ENCODE data around the gene EP300. TPM values are rescaled to one million over a fixed set of nuclear protein-coding genes. Genes with fewer than 3 reads are reported as not detected.

The EP300 gene
- total RNA-seq, 1 donor from 2014 or later, result 57.9 TPM

GRCh38 chr22:41198027-41198580, 105.7 kb downstream of the EP300 start:
- no peaks in the 10 kb centered on the region for H3K36me3 ChIP-seq (ENCODE audit: control insufficient read depth in 3 of 3, insufficient read depth in 3 of 3, low read length in 3 of 3)
- H3K4me1 ChIP-seq (ENCODE audit: control insufficient read depth in 3 of 3, insufficient read depth in 3 of 3, low read length in 3 of 3), result peaks cover 14 to 16% (median 14%) of the 10 kb centered on the region in 3 donors
- no peaks in the 10 kb centered on the region for H3K9me3 ChIP-seq (ENCODE audit: control insufficient read depth in 3 of 3, low read length in 3 of 3)
- H3K27me3 ChIP-seq (ENCODE audit: control insufficient read depth in 3 of 3, insufficient read depth in 3 of 3, low read length in 3 of 3), result peaks cover 0 to 2% (median 0%) of the 10 kb centered on the region in 3 donors
- peak overlapping the region in 2 of 3 donors; percentile 59 to 72 for H3K9ac ChIP-seq (ENCODE audit: low read depth in 1 of 3, low read length in 3 of 3)
- no peak overlapping the region for H3K27ac ChIP-seq (ENCODE audit: low read depth, low read length)
- H3K4me3 ChIP-seq (ENCODE audit: low read length in 3 of 3), result peak overlapping the region; percentile 83 to 96 (median 94)

GRCh38 chr22:41201141-41201540, 108.7 kb downstream of the EP300 start:
- Histone ChIP-seq H3K4me1 (ENCODE audit: control insufficient read depth in 3 of 3, insufficient read depth in 3 of 3, low read length in 3 of 3) (peaks cover 20 to 25% (median 22%) of the 10 kb centered on the region in 3 donors), H3K9ac (ENCODE audit: low read depth in 1 of 3, low read length in 3 of 3) (no peak overlapping the region), H3K27me3 (ENCODE audit: control insufficient read depth in 3 of 3, insufficient read depth in 3 of 3, low read length in 3 of 3) (peaks cover 0 to 2% (median 0%) of the 10 kb centered on the region in 3 donors), H3K36me3 (ENCODE audit: control insufficient read depth in 3 of 3, insufficient read depth in 3 of 3, low read length in 3 of 3) (no peaks in the 10 kb centered on the region), H3K9me3 (ENCODE audit: control insufficient read depth in 3 of 3, low read length in 3 of 3) (no peaks in the 10 kb centered on the region), H3K27ac (ENCODE audit: low read depth, low read length) (no peak overlapping the region), H3K4me3 (ENCODE audit: low read length in 3 of 3) (no peak overlapping the region)

- H3K4me3 ChIP-seq (ENCODE audit: low read length in 3 of 3), result no peak overlapping the region
- no peaks in the 10 kb centered on the region for H3K9me3 ChIP-seq (ENCODE audit: control insufficient read depth in 3 of 3, low read length in 3 of 3)
- peaks cover 0 to 2% (median 0%) of the 10 kb centered on the region in 3 donors for H3K27me3 ChIP-seq (ENCODE audit: control insufficient read depth in 3 of 3, insufficient read depth in 3 of 3, low read length in 3 of 3)
- no peak overlapping the region for H3K9ac ChIP-seq (ENCODE audit: low read depth in 1 of 3, low read length in 3 of 3)
- peaks cover 11 to 15% (median 13%) of the 10 kb centered on the region in 3 donors for H3K4me1 ChIP-seq (ENCODE audit: control insufficient read depth in 3 of 3, insufficient read depth in 3 of 3, low read length in 3 of 3)
- H3K27ac ChIP-seq (ENCODE audit: low read depth, low read length), result no peak overlapping the region
- H3K36me3 ChIP-seq (ENCODE audit: control insufficient read depth in 3 of 3, insufficient read depth in 3 of 3, low read length in 3 of 3), result no peaks in the 10 kb centered on the region
These were observed 110.7 kb downstream of the EP300 start for GRCh38 chr22:41203118-41203517.

GRCh38 chr22:41204066-41204465, 111.7 kb downstream of the EP300 start:
- Histone ChIP-seq H3K9me3 (ENCODE audit: control insufficient read depth in 3 of 3, low read length in 3 of 3) (no peaks in the 10 kb centered on the region), H3K4me1 (ENCODE audit: control insufficient read depth in 3 of 3, insufficient read depth in 3 of 3, low read length in 3 of 3) (peaks cover 6 to 11% (median 8%) of the 10 kb centered on the region in 3 donors), H3K9ac (ENCODE audit: low read depth in 1 of 3, low read length in 3 of 3) (no peak overlapping the region), H3K27me3 (ENCODE audit: control insufficient read depth in 3 of 3, insufficient read depth in 3 of 3, low read length in 3 of 3) (peaks cover 0 to 2% (median 0%) of the 10 kb centered on the region in 3 donors), H3K36me3 (ENCODE audit: control insufficient read depth in 3 of 3, insufficient read depth in 3 of 3, low read length in 3 of 3) (peaks cover 0 to 4% (median 0%) of the 10 kb centered on the region in 3 donors), H3K27ac (ENCODE audit: low read depth, low read length) (no peak overlapping the region), H3K4me3 (ENCODE audit: low read length in 3 of 3) (no peak overlapping the region)

GRCh38 chr22:41204992-41205900, 112.9 kb downstream of the EP300 start, which contains the start of gene L3MBTL2:
Gene L3MBTL2, plus strand, starts transcription at chr22:41205312. Its CDS starts 51 bp downstream, at chr22:41205363.
- peak within 1 kb of the TSS; percentile 69 for H3K27ac ChIP-seq (ENCODE audit: low read depth, low read length)

GRCh38 chr22:41206719-41207118, 114.3 kb downstream of the EP300 start:
- Histone ChIP-seq H3K4me3 (ENCODE audit: low read length in 3 of 3) (no peak overlapping the region), H3K36me3 (ENCODE audit: control insufficient read depth in 3 of 3, insufficient read depth in 3 of 3, low read length in 3 of 3) (peaks cover 6 to 16% (median 11%) of the 10 kb centered on the region in 3 donors), H3K27ac (ENCODE audit: low read depth, low read length) (no peak overlapping the region), H3K9me3 (ENCODE audit: control insufficient read depth in 3 of 3, low read length in 3 of 3) (no peaks in the 10 kb centered on the region), H3K4me1 (ENCODE audit: control insufficient read depth in 3 of 3, insufficient read depth in 3 of 3, low read length in 3 of 3) (peaks cover 6 to 11% (median 8%) of the 10 kb centered on the region in 3 donors), H3K27me3 (ENCODE audit: control insufficient read depth in 3 of 3, insufficient read depth in 3 of 3, low read length in 3 of 3) (no peaks in the 10 kb centered on the region), H3K9ac (ENCODE audit: low read depth in 1 of 3, low read length in 3 of 3) (no peak overlapping the region)

More at GRCh38 chr22:41204992-41205900, 112.9 kb downstream of the EP300 start, which contains the start of gene L3MBTL2:
- H3K4me1 ChIP-seq (ENCODE audit: control insufficient read depth in 3 of 3, insufficient read depth in 3 of 3, low read length in 3 of 3), result peaks cover 6 to 11% (median 8%) of the 10 kb centered on the region in 3 donors
- H3K9me3 ChIP-seq (ENCODE audit: control insufficient read depth in 3 of 3, low read length in 3 of 3), result no peaks in the 10 kb centered on the region
- H3K9ac ChIP-seq (ENCODE audit: low read depth in 1 of 3, low read length in 3 of 3), result peak within 1 kb of the TSS; percentile 84 to 97 (median 92)
- H3K27me3 ChIP-seq (ENCODE audit: control insufficient read depth in 3 of 3, insufficient read depth in 3 of 3, low read length in 3 of 3), result peaks cover 0 to 2% (median 0%) of the 10 kb centered on the region in 3 donors
- peak within 1 kb of the TSS; percentile 97 to 100 (median 99) for H3K4me3 ChIP-seq (ENCODE audit: low read length in 3 of 3)
- peaks cover 4 to 11% (median 4%) of the 10 kb centered on the region in 3 donors for H3K36me3 ChIP-seq (ENCODE audit: control insufficient read depth in 3 of 3, insufficient read depth in 3 of 3, low read length in 3 of 3)

- Histone ChIP-seq H3K27ac (ENCODE audit: low read depth, low read length) (no peak overlapping the region), H3K9me3 (ENCODE audit: control insufficient read depth in 3 of 3, low read length in 3 of 3) (no peaks in the 10 kb centered on the region), H3K4me1 (ENCODE audit: control insufficient read depth in 3 of 3, insufficient read depth in 3 of 3, low read length in 3 of 3) (peaks cover 12 to 15% (median 14%) of the 10 kb centered on the region in 3 donors), H3K9ac (ENCODE audit: low read depth in 1 of 3, low read length in 3 of 3) (no peak overlapping the region), H3K4me3 (ENCODE audit: low read length in 3 of 3) (no peak overlapping the region), H3K36me3 (ENCODE audit: control insufficient read depth in 3 of 3, insufficient read depth in 3 of 3, low read length in 3 of 3) (peaks cover 20 to 39% (median 27%) of the 10 kb centered on the region in 3 donors), H3K27me3 (ENCODE audit: control insufficient read depth in 3 of 3, insufficient read depth in 3 of 3, low read length in 3 of 3) (no peaks in the 10 kb centered on the region)
These were observed 123.0 kb downstream of the EP300 start for GRCh38 chr22:41215409-41215808.

- Histone ChIP-seq H3K36me3 (ENCODE audit: control insufficient read depth in 3 of 3, insufficient read depth in 3 of 3, low read length in 3 of 3) (peaks cover 25 to 39% (median 29%) of the 10 kb centered on the region in 3 donors), H3K27ac (ENCODE audit: low read depth, low read length) (no peak overlapping the region), H3K9ac (ENCODE audit: low read depth in 1 of 3, low read length in 3 of 3) (no peak overlapping the region), H3K9me3 (ENCODE audit: control insufficient read depth in 3 of 3, low read length in 3 of 3) (no peaks in the 10 kb centered on the region), H3K4me3 (ENCODE audit: low read length in 3 of 3) (peak overlapping the region in 1 of 3 donors; percentile 4), H3K27me3 (ENCODE audit: control insufficient read depth in 3 of 3, insufficient read depth in 3 of 3, low read length in 3 of 3) (no peaks in the 10 kb centered on the region), H3K4me1 (ENCODE audit: control insufficient read depth in 3 of 3, insufficient read depth in 3 of 3, low read length in 3 of 3) (peaks cover 12 to 15% (median 14%) of the 10 kb centered on the region in 3 donors)
These were observed 123.5 kb downstream of the EP300 start for GRCh38 chr22:41215926-41216325.

GRCh38 chr22:41216984-41217383, 124.6 kb downstream of the EP300 start:
- Histone ChIP-seq H3K9ac (ENCODE audit: low read depth in 1 of 3, low read length in 3 of 3) (peak overlapping the region in 2 of 3 donors; percentile 45 to 57), H3K27me3 (ENCODE audit: control insufficient read depth in 3 of 3, insufficient read depth in 3 of 3, low read length in 3 of 3) (no peaks in the 10 kb centered on the region), H3K36me3 (ENCODE audit: control insufficient read depth in 3 of 3, insufficient read depth in 3 of 3, low read length in 3 of 3) (peaks cover 27 to 43% (median 32%) of the 10 kb centered on the region in 3 donors), H3K4me1 (ENCODE audit: control insufficient read depth in 3 of 3, insufficient read depth in 3 of 3, low read length in 3 of 3) (peaks cover 12 to 15% (median 14%) of the 10 kb centered on the region in 3 donors), H3K4me3 (ENCODE audit: low read length in 3 of 3) (no peak overlapping the region), H3K27ac (ENCODE audit: low read depth, low read length) (peak overlapping the region; percentile 72), H3K9me3 (ENCODE audit: control insufficient read depth in 3 of 3, low read length in 3 of 3) (no peaks in the 10 kb centered on the region)
